Measurements from ENCODE around the gene NTSR1.

NTSR1 gene

GRCh38 chr20:62811320-62811719 is 102.7 kb downstream of the NTSR1 start:
- in situ Hi-C loops (cut with HindIII; ENCODE audit: low pct_ligation_motif_present, low sequenced_read_pairs) = no loop called here
- DNase-seq = no peak
- no peak for TF ChIP-seq CTCF (IDR thresholded peaks at IDR 0.05; ENCODE audit: low read depth, low read length, missing control alignments)
- Histone ChIP-seq H3K4me3 (ENCODE audit: low read depth, low read length) (no peak overlapping the region), H3K36me3 (replicated peaks) (peaks cover 35% of the 10 kb centered on the region), H3K27me3 (replicated peaks) (peaks cover 7% of the 10 kb centered on the region), H3K27ac (no peak overlapping the region)

- in situ Hi-C loops (cut with HindIII; ENCODE audit: low pct_ligation_motif_present, low sequenced_read_pairs) = no loop called here
- DNase-seq = no peak
- Histone ChIP-seq H3K27ac (no peak overlapping the region), H3K27me3 (replicated peaks) (peaks cover 11% of the 10 kb centered on the region), H3K36me3 (replicated peaks) (peaks cover 35% of the 10 kb centered on the region), H3K4me3 (ENCODE audit: low read depth, low read length) (no peak overlapping the region)
- TF ChIP-seq CTCF (IDR thresholded peaks at IDR 0.05; ENCODE audit: low read depth, low read length, missing control alignments) = no peak
Observed at GRCh38 chr20:62811720-62812119, 103.1 kb downstream of the NTSR1 start.
